Inflammatory macrophage treated with lipopolysaccharide for 4 hours (primary cell): ENCODE results near the gene HP1BP3.

Experiments used
- DNase-seq: peaks from one replicate; pipeline ENCODE4 v3.0.0-alpha.2; 2020

The HP1BP3 gene

DNA sequence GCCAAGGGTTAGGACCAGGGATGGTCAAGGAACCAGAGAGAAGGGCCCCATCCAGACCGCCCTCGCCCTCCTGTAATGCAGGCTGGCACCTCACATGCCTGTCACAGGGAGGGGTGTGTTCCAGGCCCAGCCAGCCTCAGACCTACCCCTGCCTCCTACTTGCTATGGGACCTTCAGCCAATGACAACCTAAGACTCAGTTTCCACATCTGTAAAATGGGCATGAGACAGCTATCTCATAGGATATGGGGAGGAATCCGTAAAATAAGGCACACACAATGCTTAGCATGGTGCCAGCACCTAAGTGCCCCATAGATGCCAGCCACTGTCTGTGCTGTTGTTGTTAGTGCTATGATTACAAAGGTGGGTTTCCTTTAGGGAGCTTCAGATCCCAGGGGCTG is 77.2 kb downstream of the HP1BP3 start:
- no peak for DNase-seq

DNA sequence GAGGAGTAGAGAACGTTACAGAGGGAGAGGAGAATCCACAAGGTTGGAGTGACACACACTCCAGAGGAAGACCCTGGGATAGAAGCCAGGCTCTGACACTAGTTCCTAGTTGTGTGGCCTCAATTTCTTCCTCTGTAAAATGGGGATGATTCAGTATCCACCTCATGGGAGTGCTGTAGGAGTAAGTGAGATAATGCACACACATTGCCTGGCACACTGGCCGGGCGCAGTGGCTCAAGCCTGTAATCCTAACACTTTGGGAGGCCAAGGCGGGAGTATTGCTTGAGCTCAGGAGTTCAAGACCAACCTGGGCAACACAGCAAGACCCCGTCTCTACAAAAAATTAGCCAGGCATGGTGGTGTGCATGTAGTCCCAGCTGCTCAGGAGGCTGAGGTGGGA is 78.2 kb downstream of the HP1BP3 start:
- DNase-seq = no peak

DNA sequence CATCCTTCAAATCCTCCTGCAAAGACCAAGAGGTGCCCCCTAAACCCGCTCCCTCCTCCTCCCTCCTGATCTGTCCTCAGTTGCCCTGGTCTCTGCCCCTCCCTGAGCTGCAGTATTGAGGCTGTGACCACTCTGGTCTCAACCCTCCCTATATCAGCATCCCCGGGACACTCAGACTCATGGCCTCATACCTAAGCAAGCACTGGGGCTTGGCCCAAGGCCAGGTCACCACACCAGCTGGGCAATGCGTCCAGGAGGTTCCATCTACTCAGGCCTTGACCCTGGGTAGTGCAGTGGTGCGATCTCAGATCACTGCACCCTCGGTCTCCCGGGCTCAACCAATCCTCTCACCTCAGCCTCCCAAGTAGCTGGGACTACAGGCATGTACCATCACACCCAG is 79.0 kb downstream of the HP1BP3 start:
- no peak for DNase-seq

DNA sequence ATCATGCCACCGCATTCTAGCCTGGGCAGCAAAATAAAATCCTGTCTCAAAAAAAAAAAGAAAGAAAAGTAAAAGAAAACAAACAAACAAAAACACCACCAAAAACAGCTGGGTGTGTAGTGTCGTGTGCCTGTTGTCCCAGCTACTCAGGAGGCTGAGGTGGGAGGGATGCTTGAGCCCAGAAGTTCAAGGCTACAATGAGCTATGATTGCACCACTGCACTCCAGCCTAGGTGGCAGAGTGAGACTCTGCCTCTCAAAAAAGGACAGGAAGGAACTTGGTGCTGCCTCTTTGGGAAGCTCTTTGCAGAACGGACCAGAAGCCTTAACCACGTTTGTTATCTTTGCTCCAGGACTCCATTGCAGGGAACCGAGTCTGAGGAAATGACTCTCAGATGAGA is 80.3 kb downstream of the HP1BP3 start:
- DNase-seq = no peak

DNA sequence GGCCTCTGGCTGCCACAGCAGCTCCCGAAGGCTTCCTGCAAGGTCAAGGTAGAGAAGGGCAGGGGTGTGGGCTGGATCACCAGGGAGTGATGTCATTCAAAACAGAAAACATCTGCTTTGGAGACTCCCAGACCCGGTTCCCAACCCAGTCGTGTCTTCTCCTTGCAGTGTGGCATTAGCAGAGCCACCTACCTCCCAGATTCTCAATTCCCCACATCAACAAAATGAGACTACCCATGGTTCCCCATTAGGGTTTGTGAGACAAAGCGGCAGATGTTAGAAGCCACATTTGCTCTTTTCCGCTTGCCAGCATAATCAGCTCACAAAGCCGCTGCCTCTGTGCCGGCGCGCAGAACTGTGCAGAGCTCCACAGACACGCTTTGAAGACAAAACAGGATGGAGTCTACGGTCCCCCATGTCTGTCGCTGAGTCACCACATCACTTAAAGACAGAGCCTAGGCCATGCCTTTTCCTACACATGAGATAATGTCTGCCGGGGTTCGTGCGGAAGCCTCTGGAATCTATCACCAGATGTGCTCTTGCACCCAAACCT is 81.8 kb downstream of the HP1BP3 start:
- no peak for DNase-seq

DNA sequence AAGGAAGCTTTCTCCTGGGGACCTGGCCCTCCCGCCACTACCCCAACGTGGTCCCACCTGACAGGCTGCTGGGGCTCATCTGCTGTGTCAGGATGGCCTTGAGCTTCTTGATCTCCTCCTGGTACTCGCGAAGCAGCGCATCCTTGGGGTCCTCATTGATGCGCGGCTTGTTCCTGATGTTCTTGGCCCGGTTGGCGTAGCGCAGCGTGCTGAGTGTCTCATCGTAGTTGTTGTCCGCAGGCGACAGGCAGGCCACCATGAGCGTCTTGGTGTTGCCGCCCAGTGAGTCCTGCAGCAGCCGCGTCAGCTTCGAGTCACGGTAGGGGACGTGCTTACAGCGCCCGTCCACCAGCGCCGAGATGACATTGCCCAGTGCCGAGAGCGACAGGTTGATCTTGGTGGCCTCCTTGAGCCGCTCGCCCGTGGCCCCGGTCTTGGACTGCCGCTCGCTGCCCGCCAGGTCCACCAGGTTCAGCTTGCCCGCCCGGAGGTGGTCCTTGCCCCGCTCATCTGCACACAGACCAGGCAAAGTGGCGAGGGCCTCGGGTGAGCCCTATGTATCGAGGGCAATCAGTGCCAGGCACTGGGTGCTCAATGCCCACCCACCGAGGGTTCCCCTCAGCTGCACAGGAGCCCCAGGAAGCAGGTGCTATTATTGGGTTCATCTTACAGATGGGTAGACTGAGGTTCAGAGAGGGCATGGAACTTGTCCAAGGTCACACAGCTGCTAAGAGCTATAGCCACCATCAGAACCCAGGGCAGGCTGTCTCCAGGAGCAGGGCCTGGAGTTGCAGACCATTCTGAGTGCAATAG is 82.5 kb downstream of the HP1BP3 start:
- DNase-seq = no peak

DNA sequence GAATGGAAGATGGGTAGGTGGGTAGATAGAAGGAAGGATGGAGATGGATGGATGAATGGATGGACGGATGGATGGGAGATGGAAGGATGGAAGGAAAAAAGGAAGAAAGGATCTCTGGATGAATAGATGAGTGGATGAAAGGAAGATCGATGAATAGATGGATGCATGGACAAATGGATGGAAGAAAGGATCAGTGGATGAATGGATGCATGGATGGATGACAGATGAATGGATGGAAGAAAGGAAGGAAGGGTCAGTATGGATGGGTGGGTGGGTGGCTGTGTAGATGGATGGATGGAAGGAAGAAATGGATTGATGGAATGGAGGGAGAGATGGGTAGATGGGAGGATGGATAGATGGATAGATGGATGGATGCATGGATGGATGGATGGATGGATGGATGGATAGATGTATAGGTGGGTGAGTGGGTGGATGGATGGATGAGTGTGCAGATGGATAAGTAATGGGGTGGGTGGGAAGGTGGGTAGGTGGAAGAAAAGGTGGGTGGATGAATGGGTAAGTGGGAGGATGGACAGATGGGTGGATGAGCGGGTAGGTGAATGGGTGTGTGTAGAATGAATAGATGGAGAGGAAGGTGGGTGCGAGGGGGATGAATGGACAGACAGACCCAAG is 83.9 kb downstream of the HP1BP3 start:
- no peak for DNase-seq

DNA sequence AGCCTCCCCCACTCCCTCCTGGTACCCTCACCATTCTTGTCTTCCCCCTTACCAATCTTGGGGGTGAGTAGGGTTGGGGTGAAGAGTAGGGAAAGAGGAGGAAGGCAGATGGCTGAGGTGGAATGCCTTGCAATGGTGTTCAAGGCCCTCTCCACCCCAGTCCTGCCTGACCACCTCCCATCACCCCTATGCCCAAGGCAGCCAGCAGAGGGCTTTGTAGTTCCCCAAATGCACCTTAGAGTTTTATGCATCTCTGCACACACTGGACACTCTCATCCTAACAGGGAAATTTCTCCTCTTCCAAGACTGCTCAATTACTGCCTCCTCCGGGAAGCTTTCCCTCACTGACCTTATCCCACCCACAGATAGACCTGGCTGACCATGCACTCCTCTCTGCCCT is 84.7 kb downstream of the HP1BP3 start:
- DNase-seq = no peak

DNA sequence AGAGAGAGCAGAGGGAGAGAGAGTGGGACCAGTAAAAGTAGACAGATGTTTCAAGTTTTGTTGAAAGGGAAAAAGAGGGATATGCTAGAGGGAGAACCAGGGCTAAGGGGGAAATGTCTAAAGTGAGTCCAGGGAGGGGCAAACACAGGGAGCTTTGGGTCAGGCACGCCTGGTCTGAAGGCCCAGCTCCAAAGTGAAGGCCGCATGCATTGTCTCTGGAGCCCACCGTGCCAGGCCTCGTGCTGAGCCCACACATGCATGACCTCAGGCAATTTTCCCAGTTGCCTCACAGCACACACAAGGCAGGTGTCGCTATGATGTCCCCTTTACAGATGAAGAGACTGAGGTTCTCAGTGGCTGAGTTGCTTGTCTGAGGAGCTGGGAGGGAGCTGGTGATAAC is 85.3 kb downstream of the HP1BP3 start:
- no peak for DNase-seq

DNA sequence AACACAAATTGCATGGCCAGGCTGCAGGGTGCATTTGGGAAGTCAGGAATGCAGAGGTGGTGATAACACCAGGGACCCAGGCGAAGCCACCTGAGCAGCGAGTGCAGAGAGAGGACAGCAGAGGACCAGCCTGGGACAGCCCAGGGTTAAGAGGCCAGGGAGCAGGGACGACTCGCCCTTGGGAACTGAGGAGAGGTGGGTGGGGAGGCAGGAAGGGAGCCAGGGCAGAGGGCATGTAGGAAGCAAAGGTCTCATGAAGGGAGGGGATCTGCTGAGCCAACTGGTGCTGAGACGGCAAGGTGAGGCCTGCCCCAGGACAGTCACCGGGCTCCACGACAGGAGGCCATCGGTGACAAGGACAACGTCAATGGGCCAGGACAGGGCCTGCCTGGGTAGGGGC is 85.7 kb downstream of the HP1BP3 start:
- DNase-seq = no peak

DNA sequence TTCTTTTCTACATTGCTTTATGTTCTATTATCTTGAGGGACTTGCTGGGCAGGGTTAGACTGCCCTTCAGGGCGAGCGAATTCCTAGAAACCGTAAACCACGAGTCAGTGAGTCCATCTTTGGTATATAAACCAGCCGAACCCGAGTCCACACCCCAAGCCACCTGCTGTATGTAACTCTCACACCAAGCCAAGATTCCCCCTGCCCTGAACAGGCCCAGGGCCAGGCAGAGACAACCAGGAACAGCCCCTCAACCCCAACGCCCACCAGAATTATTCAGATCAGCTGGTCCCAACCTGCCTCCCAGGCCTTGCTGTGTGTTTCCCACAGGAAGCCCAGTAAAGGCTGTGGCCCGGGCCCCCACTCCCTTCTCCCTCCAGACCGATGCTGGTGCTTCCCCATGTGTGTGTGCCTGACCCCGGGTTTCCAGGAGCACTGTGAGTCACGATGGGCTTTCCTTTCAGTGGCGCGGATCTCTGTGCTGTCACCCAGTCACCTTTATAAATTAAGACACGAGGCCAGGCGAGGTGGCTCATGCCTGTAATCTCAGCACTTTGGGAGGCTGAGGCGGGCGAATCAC is 86.4 kb downstream of the HP1BP3 start:
- no peak for DNase-seq

DNA sequence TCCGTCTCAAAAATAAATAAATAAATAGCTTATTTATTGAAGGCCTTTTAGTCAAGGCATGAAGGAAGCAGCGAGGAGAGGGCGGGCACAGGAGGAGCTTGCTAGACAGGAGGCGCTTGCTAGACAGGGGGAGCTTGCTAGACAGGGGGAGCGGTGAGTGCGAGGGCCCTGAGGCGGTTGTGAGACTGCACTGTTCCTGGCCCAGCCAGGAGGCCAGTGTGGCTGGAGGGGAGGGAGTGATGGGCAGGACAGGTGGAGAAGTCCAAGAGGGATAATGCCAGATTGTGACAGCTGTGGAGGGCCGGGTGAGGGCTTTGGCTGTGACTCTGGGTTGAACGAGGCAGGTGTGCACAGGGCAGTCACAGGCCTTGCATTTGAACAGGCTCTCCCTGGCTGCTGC is 87.5 kb downstream of the HP1BP3 start:
- DNase-seq = no peak

DNA sequence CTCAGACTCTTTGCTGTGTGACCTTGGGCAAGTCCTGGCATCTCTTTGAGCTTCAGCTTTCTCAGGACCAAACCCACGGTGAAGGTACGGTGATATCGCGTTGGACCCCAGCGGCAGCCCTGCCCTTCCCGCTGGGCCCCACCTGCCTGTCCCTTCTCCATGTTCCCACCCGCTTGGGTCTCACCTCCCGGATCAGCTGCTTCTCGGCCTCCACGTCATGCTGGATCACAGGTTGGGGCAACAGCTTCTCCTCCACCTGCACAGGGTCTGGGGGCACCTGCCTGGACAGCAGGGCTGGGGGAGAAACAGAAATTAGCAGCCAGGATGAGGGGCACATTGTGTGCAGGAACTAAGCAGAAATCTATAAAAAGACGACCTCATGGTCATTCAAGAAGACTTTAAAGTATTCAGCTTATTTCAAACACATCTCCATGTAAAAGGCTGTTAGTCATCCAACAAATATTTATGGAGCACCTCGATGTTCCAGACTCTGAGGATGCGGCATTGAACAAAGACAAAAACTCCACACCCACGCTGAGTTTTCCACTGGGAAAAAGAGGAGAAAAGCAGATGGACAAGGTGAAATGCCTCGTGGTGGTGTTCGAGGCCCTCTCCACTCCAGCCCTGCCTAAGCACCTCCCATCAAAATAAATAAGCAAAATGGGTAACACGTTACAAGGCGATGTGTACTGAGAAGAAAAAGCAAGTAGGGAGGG is 88.8 kb downstream of the HP1BP3 start:
- no peak for DNase-seq

DNA sequence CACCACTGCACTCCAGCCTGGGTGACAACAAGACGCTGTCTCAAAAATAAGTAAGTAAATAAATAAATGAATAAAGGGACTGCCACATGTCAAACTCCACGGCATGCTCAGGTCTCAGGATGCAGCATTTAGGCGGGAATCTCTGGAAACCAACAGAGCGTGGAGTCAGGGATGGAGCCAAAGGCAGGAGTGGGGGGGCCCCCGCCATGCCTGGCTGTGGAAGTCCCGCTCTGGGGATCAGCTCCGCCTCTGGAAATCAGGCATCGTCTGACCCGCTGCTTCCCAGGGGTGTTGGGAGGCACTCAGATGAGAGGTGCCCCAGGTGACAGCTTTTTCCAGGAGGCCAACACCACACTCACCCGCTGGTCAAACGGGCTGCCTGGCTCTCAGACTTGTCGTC is 89.5 kb downstream of the HP1BP3 start:
- DNase-seq = no peak

DNA sequence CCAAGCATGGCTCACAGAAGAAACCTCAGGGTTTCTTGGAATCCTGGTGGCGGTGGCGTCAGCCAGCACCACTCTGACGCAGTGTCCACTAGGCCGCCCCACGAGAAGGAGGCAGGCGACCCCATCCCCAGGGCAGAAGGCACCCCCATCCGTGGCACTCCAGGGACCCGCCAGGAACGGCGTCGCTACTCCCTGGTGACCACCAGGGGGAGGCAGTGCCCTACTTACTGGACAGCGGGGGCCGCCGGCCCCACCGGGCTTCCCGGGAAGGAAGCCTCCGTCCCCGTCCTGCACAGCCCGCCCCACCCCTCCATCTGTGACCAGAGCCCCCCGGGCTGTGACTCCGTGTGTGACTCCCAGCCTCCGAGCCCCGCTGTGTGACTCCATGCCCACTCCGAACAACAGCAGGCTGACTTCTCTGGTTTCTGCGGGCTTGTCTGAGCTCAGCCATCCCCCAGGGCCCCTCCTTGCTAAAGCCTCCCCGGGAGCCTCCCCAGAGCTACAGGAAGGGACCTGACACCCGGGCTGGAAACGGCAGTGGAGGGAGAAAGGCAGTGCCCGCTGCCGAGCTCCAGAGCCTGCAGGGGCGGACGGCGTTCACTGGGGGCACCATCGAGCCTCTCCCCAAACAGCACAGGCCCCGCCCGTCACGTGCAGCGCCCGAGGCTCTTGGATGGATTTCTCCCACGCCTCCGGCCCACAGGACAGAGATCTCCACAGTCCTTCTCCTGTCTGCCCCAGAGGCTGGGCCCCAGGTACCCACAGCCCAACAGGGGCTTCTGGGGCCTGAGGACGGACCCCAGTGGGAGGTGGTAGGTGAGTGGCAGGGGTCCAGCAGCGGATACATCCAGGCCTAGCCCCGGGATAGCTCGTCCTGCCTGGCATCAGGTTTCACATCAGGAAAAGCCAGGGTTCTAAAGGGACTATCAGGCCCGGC is 90.4 kb downstream of the HP1BP3 start:
- DNase-seq = peak; percentile 84

DNA sequence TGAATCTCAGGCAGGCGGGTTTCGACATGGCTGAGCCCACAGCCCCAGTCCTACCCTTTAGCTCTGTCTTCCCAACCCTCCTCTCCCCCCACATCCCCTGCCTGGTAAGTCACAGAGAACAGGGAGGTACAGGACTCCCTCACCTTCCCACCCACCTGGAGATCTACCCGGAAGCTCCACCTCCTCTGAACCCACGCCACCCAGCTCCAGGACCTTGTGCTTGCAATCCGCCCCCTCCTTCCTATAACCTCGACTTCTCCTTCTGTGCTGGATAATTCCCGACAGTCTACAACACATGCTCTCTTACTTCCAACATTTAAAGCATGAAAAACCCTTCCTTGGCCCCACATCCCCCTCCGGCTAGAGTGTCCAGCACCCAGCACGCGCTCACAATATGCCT is 91.6 kb downstream of the HP1BP3 start:
- no peak for DNase-seq

DNA sequence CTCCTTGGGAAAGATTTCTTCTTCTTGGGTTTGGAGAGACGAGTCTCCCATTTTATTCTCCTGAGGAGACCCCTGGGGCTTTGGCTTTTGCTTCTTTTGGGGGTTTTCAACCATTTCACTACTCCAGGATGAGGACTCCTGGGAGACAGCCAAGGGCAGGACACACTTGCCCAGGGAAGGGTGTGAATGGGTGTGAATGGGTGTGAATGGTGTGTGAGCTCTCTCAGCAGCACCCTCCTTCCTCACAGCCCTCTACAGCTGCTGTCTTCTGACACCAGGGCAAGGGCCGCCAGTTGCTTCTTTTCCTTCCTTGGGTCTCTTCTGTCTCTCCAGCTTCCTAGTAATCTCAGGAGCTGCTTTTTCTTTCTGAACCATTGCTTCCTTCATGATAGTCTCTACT is 93.5 kb downstream of the HP1BP3 start:
- DNase-seq = no peak
